K562 (cell line): ENCODE results near the gene TACC3. TPM values are rescaled to one million over a fixed set of nuclear protein-coding genes. Genes with fewer than 3 reads are reported as not detected.

Source experiments
- ATAC-seq: fragments of 200-7000 bp; cut with Tn5 transposase; 3 replicates; pipeline ENCODE4 v1.9.1; 2020; ENCODE audit warnings: moderate library complexity
- BruUV-seq: library from RNA; stranded (reverse); fragments of 400-500 nt; replicated peaks from 2 replicates; lab custom pipeline; 2021; lab: Mats Ljungman, UMichigan
- CTCF ChIA-PET: fragments of 300-600 bp; formaldehyde crosslinking; extraction: SDS; loops from one replicate; lab custom pipeline; 2021; ENCODE audit warnings: low intra/inter-chr PET ratio; lab: Yijun Ruan, JAX
- POLR2A ChIA-PET: fragments of 300-600, 350-650 bp; sonication (Branson Sonifier 250); formaldehyde crosslinking; extraction: SDS; loops from one replicate; lab custom pipeline; 2021; ENCODE audit warnings: antibody characterized with exemption, inconsistent platforms; lab: Yijun Ruan, JAX
- DNase-seq, 4 experiments: peaks; one replicate each; pipeline versions ENCODE4 v3.0.0 to v3.0.0-alpha.2; 2011 to 2018; ENCODE audit warnings: low spot score in 3 of 4, mixed read lengths in 3 of 4; ENCODE audit errors: extremely low read depth in 1 of 4
- FAIRE-seq: peaks from 2 replicates; lab custom pipeline; 2011; peaks lifted over from hg19 to GRCh38; lab: Jason Lieb, UNC
- H2AFZ ChIP-seq: 2 replicates; pipeline ENCODE4 v1.6.0; 2011; ENCODE audit warnings: low read depth, low read length, control low read depth, inconsistent platforms
- H3K27ac ChIP-seq: fragments of 200-600 bp; 3 replicates; pipeline ENCODE4 v1.8.0; 2011; ENCODE audit warnings: low read depth, mild to moderate bottlenecking, control low read depth, inconsistent platforms, low read length, moderate library complexity, mixed read lengths; ENCODE audit errors: extremely low read depth
- H3K27me3 ChIP-seq, 2 experiments: fragments of 300-600 bp in 1 of 2; 2 replicates in 1 of 2; 3 replicates in 1 of 2; pipeline versions ENCODE4 v1.6.0 to v1.8.0; 2011; ENCODE audit warnings: inconsistent platforms in 2 of 2, low read length in 2 of 2, mild to moderate bottlenecking in 1 of 2, mixed read lengths in 1 of 2, moderate library complexity in 1 of 2; ENCODE audit not compliant: control insufficient read depth in 2 of 2, insufficient read depth in 2 of 2
- H3K36me3 ChIP-seq: fragments of 300-600 bp; 3 replicates; pipeline ENCODE4 v1.8.0; 2011; ENCODE audit warnings: mild to moderate bottlenecking, low read length, inconsistent platforms; ENCODE audit not compliant: control insufficient read depth, insufficient read depth
- H3K4me1 ChIP-seq, 2 experiments: fragments of 200-600 bp in 1 of 2; replicated peaks in 1 of 2; 2 replicates in 1 of 2; 3 replicates in 1 of 2; pipeline versions ENCODE4 v1.5.1 to v1.8.0; 2011; ENCODE audit warnings: inconsistent platforms in 2 of 2, low read length in 2 of 2, mild to moderate bottlenecking in 1 of 2, mixed read lengths in 1 of 2, moderate library complexity in 1 of 2; ENCODE audit not compliant: control insufficient read depth in 2 of 2, insufficient read depth in 2 of 2
- H3K4me2 ChIP-seq: 2 replicates; pipeline ENCODE4 v1.6.1; 2011; ENCODE audit warnings: low read length, control low read depth, inconsistent platforms, mixed read lengths; ENCODE audit not compliant: insufficient read depth
- H3K4me3 ChIP-seq: fragments of 200-600 bp; sonication (generic), shearing (Covaris generic); 2 replicates; pipeline ENCODE4 v1.5.1; 2016; ENCODE audit warnings: control low read depth, inconsistent platforms
- H3K79me2 ChIP-seq: fragments of 200-600 bp; 3 replicates; pipeline ENCODE4 v1.8.0; 2011; ENCODE audit warnings: low read length, inconsistent platforms; ENCODE audit not compliant: control insufficient read depth, insufficient read depth
- H3K9ac ChIP-seq, 2 experiments: 2 replicates each; pipeline versions ENCODE4 v1.6.0 to v1.6.1; 2011; ENCODE audit warnings: low read depth in 2 of 2, low read length in 2 of 2, control low read depth in 1 of 2, inconsistent platforms in 1 of 2, mild to moderate bottlenecking in 1 of 2, mixed read lengths in 1 of 2; ENCODE audit not compliant: insufficient read depth in 1 of 2
- H3K9me1 ChIP-seq: one replicate; pipeline ENCODE4 v1.6.0; 2011; ENCODE audit warnings: inconsistent platforms, mild to moderate bottlenecking, low read length, moderate library complexity; ENCODE audit not compliant: control insufficient read depth, insufficient read depth
- H3K9me3 ChIP-seq: replicated peaks from 2 replicates; pipeline ENCODE4 v1.5.1; 2011; ENCODE audit warnings: low read depth, low read length, inconsistent platforms; ENCODE audit not compliant: control insufficient read depth, insufficient read depth
- H4K20me1 ChIP-seq: replicated peaks from 2 replicates; pipeline ENCODE4 v1.6.1; 2011; ENCODE audit warnings: low read length, inconsistent platforms, mixed read lengths; ENCODE audit not compliant: control insufficient read depth, insufficient read depth
- BRCA1 ChIP-seq, 2 experiments: fragments of 450-650 bp in 1 of 2; sonication (generic) in 1 of 2; formaldehyde crosslinking in 1 of 2; IDR thresholded peaks; 2 replicates each; pipeline versions ENCODE4 v1.5.0 to v1.6.1; 2017 to 2020; ENCODE audit warnings: mild to moderate bottlenecking in 1 of 2, missing genetic modification reagents in 1 of 2
- FOXM1 ChIP-seq, 2 experiments: fragments of 450-650 bp in 1 of 2; sonication (generic) in 1 of 2; formaldehyde crosslinking in 1 of 2; IDR thresholded peaks; 2 replicates each; pipeline versions ENCODE4 v1.6.1 to v1.9.0; 2017 to 2022; ENCODE audit warnings: low read depth in 2 of 2, mild to moderate bottlenecking in 2 of 2, missing genetic modification reagents in 1 of 2, moderate library complexity in 1 of 2
- MITF ChIP-seq: IDR thresholded peaks from 2 replicates; pipeline ENCODE4 v1.6.1; 2014; ENCODE audit warnings: antibody characterized with exemption
- MLLT1 ChIP-seq, 2 experiments: fragments of 450-650 bp; IDR thresholded peaks; 2 replicates each; pipeline ENCODE4 v1.6.1; 2016
- NFE2L1 ChIP-seq: fragments of 450-650 bp; IDR thresholded peaks from 2 replicates; pipeline ENCODE4 v1.6.1; 2016; ENCODE audit warnings: missing genetic modification characterization, low read depth, mild to moderate bottlenecking, missing compliant biosample characterization, moderate library complexity, borderline replicate concordance
- RBBP5 ChIP-seq: fragments of 200-600 bp; sonication (generic); IDR thresholded peaks from 2 replicates; pipeline ENCODE4 v1.6.1; 2012; ENCODE audit warnings: borderline replicate concordance, mild to moderate bottlenecking, low read length, control low read depth, inconsistent platforms; ENCODE audit not compliant: insufficient read depth, poor library complexity, severe bottlenecking
- RBM17 ChIP-seq: fragments of 200-400 bp; formaldehyde crosslinking; IDR thresholded peaks from 2 replicates; pipeline ENCODE4 v1.6.1; 2017; ENCODE audit warnings: low read depth, mild to moderate bottlenecking, low read length, borderline replicate concordance
- TEAD4 ChIP-seq, 2 experiments: sonication (generic) in 1 of 2; formaldehyde crosslinking in 1 of 2; IDR thresholded peaks; 2 replicates each; pipeline versions ENCODE4 v1.6.1 to v1.8.0; 2012 to 2022; ENCODE audit warnings: borderline replicate concordance in 1 of 2, inconsistent platforms in 1 of 2, low read length in 1 of 2, mild to moderate bottlenecking in 1 of 2, missing genetic modification reagents in 1 of 2
- ZC3H4 ChIP-seq: sonication (generic); formaldehyde crosslinking; IDR thresholded peaks from 2 replicates; pipeline ENCODE4 v1.9.0; 2021; ENCODE audit warnings: missing genetic modification reagents, borderline replicate concordance
- ZNF398 ChIP-seq: fragments of 250-450 bp; sonication (Bioruptor Pico); IDR thresholded peaks from 2 replicates; pipeline ENCODE4 v1.8.0; 2021; ENCODE audit warnings: moderate library complexity, mild to moderate bottlenecking, inconsistent platforms
- ZNF511 ChIP-seq: sonication (generic); formaldehyde crosslinking; IDR thresholded peaks from 2 replicates; pipeline ENCODE4 v1.8.0; 2022; ENCODE audit warnings: mild to moderate bottlenecking, missing genetic modification reagents
- ZNF668 ChIP-seq: fragments of 250-450 bp; sonication (Bioruptor Pico); IDR thresholded peaks from 2 replicates; pipeline ENCODE4 v1.8.0; 2022; ENCODE audit warnings: mild to moderate bottlenecking, inconsistent platforms
- ZNF707 ChIP-seq: fragments of 250-450 bp; sonication (Bioruptor Pico); conservative IDR thresholded peaks from 2 replicates; pipeline ENCODE4 v1.8.0; 2022; ENCODE audit warnings: inconsistent platforms, mild to moderate bottlenecking, moderate library complexity
- ZNF75A ChIP-seq: fragments of 450-650 bp; formaldehyde crosslinking; IDR thresholded peaks from 2 replicates; pipeline ENCODE4 v1.4.0; 2020; ENCODE audit warnings: mild to moderate bottlenecking
- WGBS: fragments of 100-300 bp; shearing (Covaris generic); methylation state at CpG from one replicate; pipeline ENCODE4 v1.1.6; 2016; ENCODE audit warnings: low coverage, mixed read lengths; ENCODE audit not compliant: insufficient coverage; ENCODE audit errors: missing lambda C conversion rate; 5-methylcytosine and 5-hydroxymethylcytosine counted together
- in situ Hi-C: fragments of 300-500 bp; cut with MboI; formaldehyde crosslinking; loops from 4 replicates; pipeline ENCODE4 v1.15.0; 2018; ENCODE audit warnings: inconsistent platforms, mixed read lengths
- intact Hi-C: fragments of 100-400 bp; cut with micrococcal nuclease; formaldehyde crosslinking; loops from 2 replicates; pipeline ENCODE4 v1.14.2; 2022
- polyA plus RNA-seq, 8 experiments: library from polyadenylated mRNA; depleted of rRNA in 4 of 8; stranded (reverse) in 5 of 8; unstranded in 3 of 8; fragments of >200 nt; fragmentation: Nextera tagmentation in 2 of 8; fragmentation: Illumina TruSeq in 1 of 8; extraction: Ambion mirVana in 2 of 8; extraction: Trizol in 1 of 8; gene quantifications; 2 replicates each; pipeline versions ENCODE4 v1.2.1 to v1.2.3, GENCODE V29; 2011 to 2014; ENCODE audit warnings: inconsistent platforms in 1 of 8, missing spikeins in 1 of 8
- total RNA-seq, 7 experiments: library from RNA; depleted of rRNA in 6 of 7; stranded (reverse); fragments of >200 nt in 6 of 7; fragmentation: Illumina TruSeq in 2 of 7; extraction: Trizol in 2 of 7; gene quantifications; 2 replicates each; pipeline versions ENCODE4 v1.2.1 to v1.2.3, GENCODE V29; 2011 to 2021; ENCODE audit warnings: low replicate concordance in 1 of 7

TACC3 gene
- total and polyA plus RNA-seq, 9 of the 15 experiments (the other 6 are each of a cell fraction or from before 2014, with no cell fraction given) = 1.9 to 122 (median 55.6) TPM

- H3K9me3 ChIP-seq = no peaks in the 10 kb centered on the region
- H3K27ac ChIP-seq = peak overlapping the region; percentile 95
- H3K36me3 ChIP-seq = peaks cover 63% of the 10 kb centered on the region; the same call in 2 of the 3 replicates
- no peaks in the 10 kb centered on the region for H3K27me3 ChIP-seq
- peaks cover 14% of the 10 kb centered on the region for H4K20me1 ChIP-seq
- peak overlapping the region; percentile 77 for H3K4me2 ChIP-seq
- H3K9ac ChIP-seq = peak overlapping the region; percentile 90 to 95
- POLR2A ChIA-PET = interaction anchor here (0.5 to 4.7 kb wide), 4 partner anchors 10 to 69 kb away, joined by 3 to 32 read pairs (median 4); partner anchors contain the start of gene SLBP
- intact Hi-C loops (loop anchor here (10.0 kb wide), 1 partner anchor 368 kb away; no protein-coding TSS in a partner anchor), in situ Hi-C loops (no loop called here)
- BruUV-seq = no TSS peak
- no peaks in the 10 kb centered on the region for H3K9me1 ChIP-seq
- DNase-seq (no peak), ATAC-seq (no peak), FAIRE-seq (no peak)
- WGBS = 23% methylated on average over 17 of the region's 18 CpGs
- CTCF ChIA-PET = no interaction called here
- H3K79me2 ChIP-seq = peaks cover 86% of the 10 kb centered on the region
- H3K4me1 ChIP-seq = peaks cover 10 to 60% of the 10 kb centered on the region in 2 experiments; a peak in 4 of 5 replicates
- no peak overlapping the region for H2AFZ ChIP-seq
- H3K4me3 ChIP-seq = peak overlapping the region; percentile 98
- TF ChIP-seq ZNF511 (0 out of 2 replicates have a peak, but pooled peaks have one; percentile 18), ZC3H4 (0 out of 2 replicates have a peak, but pooled peaks have one; percentile 50), FOXM1 (IDR thresholded peaks at IDR 0.05; ENCODE audit: low read depth) (no peak), FOXM1 (CRISPR knock-in tag; IDR thresholded peaks at IDR 0.05; ENCODE audit: low read depth) (no peak), ZNF75A (no peak), TEAD4 (IDR thresholded peaks at IDR 0.05; ENCODE audit: low read length) (no peak), TEAD4 (CRISPR knock-in tag; IDR thresholded peaks at IDR 0.05; ENCODE audit: borderline replicate concordance) (0 out of 2 replicates have a peak, but pooled peaks have one; percentile 30), ZNF398 (CRISPR knock-in tag) (no peak), MLLT1 (IDR thresholded peaks at IDR 0.05) (no peak), NFE2L1 (tag) (no peak), RBM17 (no peak), RBBP5 (no peak), MITF (no peak), ZNF668 (CRISPR knock-in tag) (no peak), ZNF707 (CRISPR knock-in tag) (no peak), BRCA1 (IDR thresholded peaks at IDR 0.05) (no peak), BRCA1 (CRISPR knock-in tag; IDR thresholded peaks at IDR 0.05) (0 out of 2 replicates have a peak, but pooled peaks have one; percentile 31)
These were observed 1.3 kb downstream of the TACC3 start for GRCh38 chr4:1722551-1723118.
